HCT116 (cell line): Measurements from ENCODE around the gene MGAM2. TPM values are rescaled to one million over a fixed set of nuclear protein-coding genes. Genes with fewer than 3 reads are reported as not detected.

ENCODE experiments used
- ATAC-seq: fragments of 200-7000 bp; cut with Tn5 transposase; 2 replicates; pipeline ENCODE4 v1.9.1; 2020; ENCODE audit warnings: mild to moderate bottlenecking, moderate library complexity
- BruUV-seq: library from RNA; stranded (reverse); fragments of 400-500 nt; replicated peaks from 2 replicates; lab custom pipeline; 2021; lab: Mats Ljungman, UMichigan
- CTCF ChIA-PET: fragments of 300-600 bp; sonication (Branson Sonifier 250); formaldehyde crosslinking; loops from one replicate; lab custom pipeline; 2021; ENCODE audit warnings: antibody characterized with exemption; lab: Charles Lee
- POLR2A ChIA-PET: fragments of 300-600, 350-600 bp; sonication (Branson Sonifier 250); formaldehyde crosslinking; loops from one replicate; lab custom pipeline; 2021; ENCODE audit warnings: antibody characterized with exemption; lab: Charles Lee
- RAD21 ChIA-PET, 2 experiments: fragments of 300-600 bp; sonication (Branson Sonifier 250); formaldehyde crosslinking; loops; one replicate each; lab custom pipeline; 2023; ENCODE audit warnings: low total read pairs in 2 of 2; ENCODE audit not compliant: uncharacterized antibody in 2 of 2, unreplicated experiment in 2 of 2, low non-redundant PET in 1 of 2; lab: Charles Lee
- DNase-seq: peaks from one replicate; pipeline ENCODE4 v3.0.0-alpha.2; 2010; ENCODE audit warnings: low read depth, low spot score
- H2AFZ ChIP-seq: fragments of 200-600 bp; shearing (Covaris generic), sonication (generic); 2 replicates; pipeline ENCODE4 v1.6.1; 2017; ENCODE audit warnings: low read depth, mixed run types, mixed read lengths, antibody characterized with exemption, low read length; ENCODE audit not compliant: poor library complexity, severe bottlenecking
- H3K27ac ChIP-seq: 2 replicates; pipeline ENCODE4 v1.5.1; 2012; ENCODE audit warnings: low read depth, low read length
- H3K27me3 ChIP-seq: fragments of 200-600 bp; sonication (generic); 2 replicates; pipeline ENCODE4 v1.6.1; 2016; ENCODE audit warnings: mixed run types, low read length, mixed read lengths; ENCODE audit not compliant: insufficient read depth
- H3K36me3 ChIP-seq, 2 experiments: fragments of 200-500 bp in 1 of 2; fragments of 200-600 bp in 1 of 2; sonication (Bioruptor generic) in 1 of 2; sonication (generic) in 1 of 2; 2 replicates each; pipeline versions ENCODE4 v1.5.1 to v1.6.1; 2014 to 2016; ENCODE audit warnings: low read length in 2 of 2, inconsistent platforms in 1 of 2, mixed read lengths in 1 of 2, mixed run types in 1 of 2; ENCODE audit not compliant: insufficient read depth in 2 of 2, control insufficient read depth in 1 of 2
- H3K4me1 ChIP-seq, 2 experiments: fragments of 200-600 bp in 1 of 2; sonication (generic) in 1 of 2; 2 replicates each; pipeline versions ENCODE4 v1.5.1 to v1.6.1; 2012 to 2017; ENCODE audit warnings: low read length in 2 of 2, inconsistent platforms in 1 of 2, mild to moderate bottlenecking in 1 of 2, mixed read lengths in 1 of 2, mixed run types in 1 of 2, moderate library complexity in 1 of 2; ENCODE audit not compliant: insufficient read depth in 2 of 2, control insufficient read depth in 1 of 2
- H3K4me2 ChIP-seq: fragments of 200-600 bp; sonication (generic); 2 replicates; pipeline ENCODE4 v1.6.1; 2017; ENCODE audit warnings: mixed run types, low read length, mixed read lengths
- H3K4me3 ChIP-seq, 2 experiments: fragments of 200-600 bp in 1 of 2; sonication (generic) in 1 of 2; replicated peaks in 1 of 2; 2 replicates each; pipeline ENCODE4 v1.5.1; 2011 to 2016; ENCODE audit warnings: low read length in 2 of 2, control low read depth in 1 of 2, low read depth in 1 of 2, mild to moderate bottlenecking in 1 of 2, mixed read lengths in 1 of 2, mixed run types in 1 of 2
- H3K79me2 ChIP-seq: fragments of 200-600 bp; sonication (generic); 2 replicates; pipeline ENCODE4 v1.6.1; 2017; ENCODE audit warnings: mild to moderate bottlenecking, mixed run types, low read length, moderate library complexity, mixed read lengths; ENCODE audit not compliant: insufficient read depth
- H3K9ac ChIP-seq: fragments of 200-600 bp; sonication (generic); 2 replicates; pipeline ENCODE4 v1.6.1; 2016; ENCODE audit warnings: low read length, mixed read lengths
- H3K9me2 ChIP-seq: fragments of 200-600 bp; sonication (generic), shearing (Covaris generic); 2 replicates; pipeline ENCODE4 v1.6.1; 2017; ENCODE audit warnings: mixed run types, mild to moderate bottlenecking, moderate library complexity; ENCODE audit not compliant: insufficient read depth
- H3K9me3 ChIP-seq, 2 experiments: fragments of 200-500 bp in 1 of 2; fragments of 200-600 bp in 1 of 2; sonication (Bioruptor generic) in 1 of 2; sonication (generic) in 1 of 2; 2 replicates each; pipeline ENCODE4 v1.6.1; 2014 to 2017; ENCODE audit warnings: low read length in 2 of 2, mixed read lengths in 2 of 2, inconsistent platforms in 1 of 2, low read depth in 1 of 2, mild to moderate bottlenecking in 1 of 2, mixed run types in 1 of 2, moderate library complexity in 1 of 2; ENCODE audit not compliant: control insufficient read depth in 1 of 2, insufficient read depth in 1 of 2
- H4K20me1 ChIP-seq: fragments of 200-600 bp; sonication (generic), shearing (Covaris generic); 2 replicates; pipeline ENCODE4 v1.6.1; 2017; ENCODE audit warnings: mixed run types, mild to moderate bottlenecking, moderate library complexity; ENCODE audit not compliant: insufficient read depth
- CTCF ChIP-seq, 3 experiments: fragments of 200-600 bp in 1 of 3; sonication (generic) in 1 of 3; IDR thresholded peaks in 2 of 3; conservative IDR thresholded peaks in 1 of 3; 2 replicates each; pipeline ENCODE4 v1.5.1; 2012 to 2017; ENCODE audit warnings: low read depth in 2 of 3, low read length in 2 of 3, antibody characterized with exemption in 1 of 3, borderline replicate concordance in 1 of 3, control low read depth in 1 of 3, mild to moderate bottlenecking in 1 of 3, mixed read lengths in 1 of 3, mixed run types in 1 of 3, moderate library complexity in 1 of 3; ENCODE audit not compliant: insufficient read depth in 1 of 3
- EZH2 ChIP-seq: fragments of 200-600 bp; sonication (generic); IDR thresholded peaks from 2 replicates; pipeline ENCODE4 v1.6.1; 2017; ENCODE audit warnings: antibody characterized with exemption, mixed run types
- JUND ChIP-seq: IDR thresholded peaks from 2 replicates; pipeline ENCODE4 v1.6.1; 2012
- MAX ChIP-seq: IDR thresholded peaks from 2 replicates; pipeline ENCODE4 v1.6.1; 2012
- SRF ChIP-seq: IDR thresholded peaks from 2 replicates; pipeline ENCODE4 v1.6.1; 2012; ENCODE audit warnings: low read depth
- TCF7L2 ChIP-seq: IDR thresholded peaks from 2 replicates; pipeline ENCODE4 v1.7.0; 2011; ENCODE audit warnings: borderline replicate concordance, inconsistent platforms; ENCODE audit not compliant: insufficient read depth, insufficient read length; ENCODE audit errors: extremely low read depth
- intact Hi-C: fragments of 100-400 bp; cut with micrococcal nuclease; formaldehyde crosslinking; loops from 2 replicates; pipeline ENCODE4 v1.10.0; 2022
- total RNA-seq: library from RNA; stranded (reverse); gene quantifications from one replicate; pipeline ENCODE4 v1.2.1, GENCODE V29; 2021; ENCODE audit not compliant: unreplicated experiment

The MGAM2 gene
- total RNA-seq, 1 experiment from 2014 or later: 0.05 TPM

GRCh38 chr7:142185801-142186200 is 74.3 kb downstream of the MGAM2 start (continued):
- TF ChIP-seq CTCF (IDR thresholded peaks at IDR 0.05 in 2 of 3, conservative IDR thresholded peaks at IDR 0.05 in 1 of 3; ENCODE audit: borderline replicate concordance in 1 of 3, insufficient read depth in 1 of 3, low read depth in 2 of 3, low read length in 2 of 3) (no peak), SRF (no peak), EZH2 (no peak), TCF7L2 (no peak)
- TF ChIP-seq, all 23 proteins: peak for 0

GRCh38 chr7:142188154-142188553 is 76.6 kb downstream of the MGAM2 start:
- ChIA-PET RAD21 (no interaction called here), POLR2A (no interaction called here)

More at GRCh38 chr7:142188154-142188553, 76.6 kb downstream of the MGAM2 start:
- no peaks in the 10 kb centered on the region for H3K9me3 ChIP-seq
- CTCF ChIA-PET: no interaction called here
- no peaks in the 10 kb centered on the region for H3K4me1 ChIP-seq
- no peaks in the 10 kb centered on the region for H3K79me2 ChIP-seq
- H3K9ac ChIP-seq: no peak overlapping the region
- no peak overlapping the region for H2AFZ ChIP-seq
- intact Hi-C loops: loop anchor here (2.0 to 5.0 kb wide), 2 partner anchors 431 to 533 kb away; no protein-coding TSS in a partner anchor
- BruUV-seq: no TSS peak
- no peaks in the 10 kb centered on the region for H3K9me2 ChIP-seq
- H3K27me3 ChIP-seq: peaks cover 5% of the 10 kb centered on the region
- H3K4me2 ChIP-seq: no peak overlapping the region
- no peak for ATAC-seq
- H3K4me3 ChIP-seq: no peak overlapping the region
- no peak for TF ChIP-seq MAX
- TF ChIP-seq JUND: no peak
- no peak for TF ChIP-seq TCF7L2
- TF ChIP-seq CTCF (IDR thresholded peaks at IDR 0.05 in 2 of 3, conservative IDR thresholded peaks at IDR 0.05 in 1 of 3; ENCODE audit: borderline replicate concordance in 1 of 3, insufficient read depth in 1 of 3, low read depth in 2 of 3, low read length in 2 of 3): no peak
- TF ChIP-seq, all 23 proteins: peak for 0
- Histone ChIP-seq H3K27ac (no peak overlapping the region), H4K20me1 (no peaks in the 10 kb centered on the region), H3K36me3 (no peaks in the 10 kb centered on the region)
- no peak for DNase-seq
